IPS DF 6.9 (cell line): ENCODE measurements around the gene SKI.
"Not testable (repeated sequence)": the region's sequence is repeated elsewhere in the genome, so short reads cannot be mapped to it uniquely, and the experiment has no call there.

ENCODE experiments used
- DNase-seq: peaks from one replicate; pipeline ENCODE4 v3.0.0-alpha.2; 2013; ENCODE audit warnings: low read depth, low spot score
- H3K27ac ChIP-seq: one replicate; pipeline ENCODE4 v1.5.1; 2013; ENCODE audit warnings: low read length, control low read depth
- H3K27me3 ChIP-seq: 2 replicates; pipeline ENCODE4 v1.6.1; 2013; ENCODE audit warnings: mild to moderate bottlenecking, low read length; ENCODE audit not compliant: control insufficient read depth, insufficient read depth
- H3K36me3 ChIP-seq: 2 replicates; pipeline ENCODE4 v1.6.1; 2013; ENCODE audit warnings: low read length; ENCODE audit not compliant: control insufficient read depth, insufficient read depth
- H3K4me1 ChIP-seq: 2 replicates; pipeline ENCODE4 v1.6.1; 2013; ENCODE audit warnings: low read length; ENCODE audit not compliant: control insufficient read depth, insufficient read depth
- H3K4me3 ChIP-seq: 2 replicates; pipeline ENCODE4 v1.5.1; 2013; ENCODE audit warnings: mild to moderate bottlenecking, low read length
- H3K9me3 ChIP-seq: 2 replicates; pipeline ENCODE4 v1.6.1; 2013; ENCODE audit warnings: low read length, inconsistent platforms; ENCODE audit not compliant: control insufficient read depth, insufficient read depth
- WGBS: extraction: QIAGEN DNeasy Blood & Tissue Kit; methylation state at CpG from one replicate; pipeline ENCODE4 v1.1.7; 2013; ENCODE audit warnings: mixed read lengths, missing lambda C conversion rate; ENCODE audit not compliant: insufficient read length, insufficient coverage; 5-methylcytosine and 5-hydroxymethylcytosine counted together

SKI gene

GRCh38 chr1:2255420-2256369 lies 27.6 kb downstream of the SKI start:
- no peak for DNase-seq
- peaks cover 4% of the 10 kb centered on the region for H3K4me1 ChIP-seq
- peaks cover 2% of the 10 kb centered on the region; the same call in 1 of the 2 replicates for H3K36me3 ChIP-seq
- WGBS, result no CpG with 5 or more reads among the region's 5 CpGs
- H3K27ac ChIP-seq, result no peak overlapping the region
- H3K27me3 ChIP-seq, result no peaks in the 10 kb centered on the region
- H3K4me3 ChIP-seq, result no peak overlapping the region
- H3K9me3 ChIP-seq, result no peaks in the 10 kb centered on the region

DNA sequence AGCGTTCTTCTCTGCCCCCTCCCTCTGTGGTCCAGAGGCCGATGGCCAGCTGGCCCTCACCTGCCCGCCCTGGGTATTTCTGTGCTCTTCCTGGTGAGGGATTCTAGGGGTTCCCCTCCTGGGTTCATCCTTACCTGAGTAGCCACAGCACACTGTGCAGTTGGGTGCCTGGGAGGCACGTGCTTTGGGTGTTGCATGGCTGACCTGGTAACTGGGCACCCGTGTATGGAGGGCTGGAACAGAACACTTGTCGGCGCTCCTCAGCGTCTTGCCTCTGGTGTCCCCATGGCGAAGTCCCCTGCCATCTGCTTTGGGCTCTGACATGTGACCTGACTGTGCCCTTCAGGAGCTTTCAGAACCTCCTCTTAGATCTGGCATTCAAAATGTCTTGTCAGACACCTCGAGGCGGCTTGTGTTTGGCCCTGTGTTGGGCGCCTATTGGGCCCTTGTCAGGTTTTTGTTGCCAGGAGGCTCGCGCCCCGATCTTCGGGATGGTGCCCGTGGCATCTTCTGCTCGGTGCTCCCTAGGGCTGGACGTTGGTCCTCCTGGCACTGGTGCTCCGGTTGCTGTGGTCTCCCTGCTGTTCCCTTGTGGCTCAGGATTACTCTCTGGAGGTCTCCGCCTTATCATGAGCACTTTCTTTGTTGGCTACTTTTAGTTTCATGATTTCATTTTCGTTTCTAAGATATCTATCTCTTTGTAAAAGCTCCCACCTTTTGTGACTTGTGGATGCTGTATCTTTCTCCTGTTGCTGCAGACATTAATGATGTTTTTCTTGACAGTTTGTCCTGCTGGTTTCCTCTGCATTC lies 28.5 kb downstream of the SKI start:
- no peak for DNase-seq
- H3K36me3 ChIP-seq, result peaks cover 2% of the 10 kb centered on the region; the same call in 1 of the 2 replicates
- no peak overlapping the region for H3K4me3 ChIP-seq
- WGBS, result no CpG with 5 or more reads among the region's 22 CpGs
- no peaks in the 10 kb centered on the region for H3K9me3 ChIP-seq
- H3K27me3 ChIP-seq, result no peaks in the 10 kb centered on the region
- H3K27ac ChIP-seq, result no peak overlapping the region
- H3K4me1 ChIP-seq, result 0 out of 2 replicates have a peak, but pooled peaks cover 2% of the 10 kb centered on the region

- H3K4me3 ChIP-seq, result no peak overlapping the region
- peaks cover 2% of the 10 kb centered on the region; the same call in 1 of the 2 replicates for H3K36me3 ChIP-seq
- no peaks in the 10 kb centered on the region for H3K27me3 ChIP-seq
- no peaks in the 10 kb centered on the region for H3K9me3 ChIP-seq
- no peak overlapping the region for H3K27ac ChIP-seq
- H3K4me1 ChIP-seq, result 0 out of 2 replicates have a peak, but pooled peaks cover 2% of the 10 kb centered on the region
- no peak for DNase-seq
- WGBS, result no CpG with 5 or more reads among the region's 20 CpGs
Measured at GRCh38 chr1:2257245-2257627, 29.1 kb downstream of the SKI start.

- H3K27ac ChIP-seq, result no peak overlapping the region
- H3K36me3 ChIP-seq, result peaks cover 2% of the 10 kb centered on the region; the same call in 1 of the 2 replicates
- no peaks in the 10 kb centered on the region for H3K27me3 ChIP-seq
- 100% methylated on average over 1 of the region's 13 CpGs for WGBS
- H3K9me3 ChIP-seq, result no peaks in the 10 kb centered on the region
- H3K4me3 ChIP-seq, result no peak overlapping the region
- H3K4me1 ChIP-seq, result 0 out of 2 replicates have a peak, but pooled peaks cover 2% of the 10 kb centered on the region
- no peak for DNase-seq
Measured at GRCh38 chr1:2258122-2258681, 30.1 kb downstream of the SKI start.

GRCh38 chr1:2258996-2259395 lies 30.9 kb downstream of the SKI start:
- no CpG with 5 or more reads among the region's 9 CpGs for WGBS
- Histone ChIP-seq H3K9me3 (no peaks in the 10 kb centered on the region), H3K4me3 (no peak overlapping the region), H3K27me3 (no peaks in the 10 kb centered on the region), H3K4me1 (0 out of 2 replicates have a peak, but pooled peaks cover 2% of the 10 kb centered on the region), H3K27ac (no peak overlapping the region), H3K36me3 (no peaks in the 10 kb centered on the region; the same call in 1 of the 2 replicates)
- DNase-seq, result no peak

DNA sequence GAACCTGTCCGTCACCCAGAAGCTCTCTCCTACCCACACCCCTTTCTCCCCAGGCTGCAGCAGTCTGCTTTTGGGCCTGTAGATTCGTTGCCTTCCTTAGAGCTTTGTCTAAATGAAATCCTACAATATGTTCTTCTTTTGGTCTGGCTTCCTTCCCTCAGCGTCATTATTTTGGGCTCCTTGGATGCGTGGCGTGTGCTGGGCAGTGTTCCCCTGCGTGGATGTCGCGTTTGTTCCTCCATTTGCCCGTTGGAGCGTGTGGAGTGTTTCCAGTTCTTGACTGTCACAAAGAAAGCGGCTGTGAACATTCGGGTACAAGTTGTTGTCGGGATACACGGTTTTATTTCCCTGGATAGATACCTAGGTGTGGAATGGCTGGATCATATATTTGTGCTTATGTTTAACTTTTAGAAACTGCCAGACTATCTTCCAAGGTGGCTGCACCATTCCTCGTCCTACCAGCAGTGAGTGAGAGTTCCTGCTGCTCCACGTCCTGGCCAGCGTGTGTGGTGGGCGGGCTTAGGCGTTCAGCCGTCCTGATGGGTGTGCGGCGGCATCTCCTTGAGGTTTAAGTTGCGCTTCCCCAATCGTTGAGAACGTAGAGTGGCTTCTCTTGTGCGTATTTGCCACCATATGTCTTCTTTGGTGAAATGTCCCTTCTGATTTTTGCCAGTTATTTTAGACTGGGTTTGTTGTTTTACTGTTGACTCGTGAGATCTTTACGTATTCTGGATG lies 31.7 kb downstream of the SKI start:
- Histone ChIP-seq H3K36me3 (no peaks in the 10 kb centered on the region), H3K4me1 (0 out of 2 replicates have a peak, but pooled peaks cover 2% of the 10 kb centered on the region), H3K27ac (no peak overlapping the region), H3K27me3 (no peaks in the 10 kb centered on the region), H3K9me3 (no peaks in the 10 kb centered on the region), H3K4me3 (no peak overlapping the region)
- WGBS, result no CpG with 5 or more reads among the region's 28 CpGs
- no peak for DNase-seq

GRCh38 chr1:2260470-2260869 lies 32.4 kb downstream of the SKI start:
- H3K27ac ChIP-seq, H3K36me3 ChIP-seq, H3K27me3 ChIP-seq, DNase-seq, H3K4me1 ChIP-seq, H3K9me3 ChIP-seq, H3K4me3 ChIP-seq: not testable (repeated sequence)
- whole genome bisulfite sequencing, result no CpG with 5 or more reads among the region's 7 CpGs

DNA sequence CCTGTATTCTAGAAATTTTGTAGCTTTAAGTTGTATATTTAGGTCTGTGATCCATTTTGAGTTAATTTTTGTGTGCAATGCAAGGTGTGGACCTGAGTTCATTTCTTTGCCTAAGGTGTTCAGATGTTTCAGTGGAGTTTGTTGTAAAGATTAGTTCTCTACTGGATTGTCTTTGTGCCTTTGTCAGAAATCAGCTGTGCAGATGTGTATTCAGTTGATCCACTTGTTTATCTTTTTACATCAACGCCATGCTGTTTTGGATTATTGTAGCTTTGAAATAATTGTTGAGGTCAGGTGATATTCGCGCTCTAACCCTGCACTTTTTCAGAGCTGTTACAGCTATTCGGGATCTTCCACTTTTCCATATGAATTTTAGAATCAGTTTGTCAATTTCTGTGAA lies 32.8 kb downstream of the SKI start:
- WGBS, result no CpG with 5 or more reads among the region's 4 CpGs
- H3K4me3 ChIP-seq, result no peak overlapping the region
- DNase-seq, result no peak
- no peaks in the 10 kb centered on the region for H3K27me3 ChIP-seq
- H3K9me3 ChIP-seq, result no peaks in the 10 kb centered on the region
- H3K4me1 ChIP-seq, result 0 out of 2 replicates have a peak, but pooled peaks cover 2% of the 10 kb centered on the region
- H3K27ac ChIP-seq, result no peak overlapping the region
- H3K36me3 ChIP-seq, result no peaks in the 10 kb centered on the region

DNA sequence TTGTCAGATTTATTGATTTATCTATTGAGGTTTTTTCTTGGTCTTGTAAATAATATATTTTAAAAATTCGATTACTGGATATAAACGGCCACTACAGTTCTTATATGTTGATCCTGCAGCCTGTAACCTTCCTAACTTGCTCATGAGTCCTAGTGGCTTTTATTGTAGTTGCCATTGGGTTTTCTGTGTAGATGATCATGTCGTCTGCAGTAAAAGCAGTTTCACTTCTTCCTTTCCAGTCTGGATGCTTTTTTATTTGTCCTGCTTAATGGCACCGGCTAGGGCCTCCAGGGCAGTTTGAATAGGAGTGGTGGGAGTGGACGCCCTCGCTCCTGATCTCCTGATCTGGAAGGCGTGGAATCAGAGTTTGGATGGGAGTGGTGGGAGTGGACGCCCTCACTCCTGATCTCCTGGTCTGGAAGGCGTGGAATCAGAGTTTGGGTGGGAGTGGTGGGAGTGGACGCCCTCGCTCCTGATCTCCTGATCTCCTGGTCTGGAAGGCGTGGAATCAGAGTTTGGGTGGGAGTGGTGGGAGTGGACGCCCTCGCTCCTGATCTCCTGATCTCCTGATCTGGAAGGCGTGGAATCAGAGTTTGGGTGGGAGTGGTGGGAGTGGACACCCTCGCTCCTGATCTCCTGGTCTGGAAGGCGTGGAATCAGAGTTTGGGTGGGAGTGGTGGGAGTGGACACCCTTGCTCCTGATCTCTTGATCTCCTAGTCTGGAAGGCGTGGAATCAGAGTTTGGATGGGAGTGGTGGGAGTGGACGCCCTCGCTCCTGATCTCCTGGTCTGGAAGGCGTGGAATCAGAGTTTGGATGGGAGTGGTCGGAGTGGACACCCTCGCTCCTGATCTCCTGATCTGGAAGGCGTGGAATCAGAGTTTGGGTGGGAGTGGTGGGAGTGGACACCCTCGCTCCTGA lies 33.6 kb downstream of the SKI start:
- DNase-seq, H3K4me3 ChIP-seq: not testable (repeated sequence)
- WGBS, result no CpG with 5 or more reads among the region's 25 CpGs

More for the DNA sequence above, 33.6 kb downstream of the SKI start:
- H3K36me3 ChIP-seq, H3K27ac ChIP-seq, H3K4me1 ChIP-seq, H3K27me3 ChIP-seq, H3K9me3 ChIP-seq: not testable (repeated sequence)
